ES-I3 (cell line): Measurements from ENCODE around the gene AKAP1.

Source experiments
- H3K36me3 ChIP-seq: 2 replicates; pipeline ENCODE4 v1.6.1; 2013; ENCODE audit warnings: mild to moderate bottlenecking, low read length, control low read depth, moderate library complexity; ENCODE audit not compliant: insufficient read depth
- H3K4me1 ChIP-seq: 2 replicates; pipeline ENCODE4 v1.6.1; 2013; ENCODE audit warnings: mild to moderate bottlenecking, control low read depth, low read length; ENCODE audit not compliant: insufficient read depth
- H3K9ac ChIP-seq: 2 replicates; pipeline ENCODE4 v1.6.1; 2013; ENCODE audit warnings: low read depth, mild to moderate bottlenecking, low read length, moderate library complexity
- H3K9me3 ChIP-seq: 2 replicates; pipeline ENCODE4 v1.6.1; 2013; ENCODE audit warnings: mild to moderate bottlenecking, low read length, moderate library complexity; ENCODE audit not compliant: control insufficient read depth, insufficient read depth

Gene AKAP1

GRCh38 chr17:57117798-57118197 lies 32.8 kb downstream of the AKAP1 start:
- no peaks in the 10 kb centered on the region for H3K9me3 ChIP-seq
- H3K4me1 ChIP-seq: peaks cover 2% of the 10 kb centered on the region; the same call in 1 of the 2 replicates
- H3K9ac ChIP-seq: no peak overlapping the region
- H3K36me3 ChIP-seq: peaks cover 19% of the 10 kb centered on the region

GRCh38 chr17:57120814-57121213 lies 35.8 kb downstream of the AKAP1 start:
- Histone ChIP-seq H3K36me3 (peaks cover 15% of the 10 kb centered on the region), H3K9ac (no peak overlapping the region), H3K4me1 (no peaks in the 10 kb centered on the region), H3K9me3 (no peaks in the 10 kb centered on the region)

- Histone ChIP-seq H3K36me3 (peaks cover 11% of the 10 kb centered on the region), H3K4me1 (no peaks in the 10 kb centered on the region), H3K9me3 (no peaks in the 10 kb centered on the region), H3K9ac (no peak overlapping the region)
Observed at GRCh38 chr17:57121308-57122042, 36.4 kb downstream of the AKAP1 start.

GRCh38 chr17:57124053-57124452 lies 39.0 kb downstream of the AKAP1 start:
- H3K4me1 ChIP-seq: no peaks in the 10 kb centered on the region
- H3K36me3 ChIP-seq: 0 out of 2 replicates have a peak, but pooled peaks cover 5% of the 10 kb centered on the region
- H3K9ac ChIP-seq: no peak overlapping the region
- H3K9me3 ChIP-seq: no peaks in the 10 kb centered on the region

GRCh38 chr17:57125406-57125805 lies 40.4 kb downstream of the AKAP1 start:
- 0 out of 2 replicates have a peak, but pooled peaks cover 5% of the 10 kb centered on the region for H3K36me3 ChIP-seq
- H3K4me1 ChIP-seq: no peaks in the 10 kb centered on the region
- no peaks in the 10 kb centered on the region for H3K9me3 ChIP-seq
- no peak overlapping the region for H3K9ac ChIP-seq

GRCh38 chr17:57125866-57126265 lies 40.8 kb downstream of the AKAP1 start:
- Histone ChIP-seq H3K9ac (no peak overlapping the region), H3K4me1 (peaks cover 3% of the 10 kb centered on the region; the same call in 1 of the 2 replicates), H3K36me3 (0 out of 2 replicates have a peak, but pooled peaks cover 5% of the 10 kb centered on the region), H3K9me3 (no peaks in the 10 kb centered on the region)

GRCh38 chr17:57130708-57131461 lies 45.8 kb downstream of the AKAP1 start:
- H3K9me3 ChIP-seq: no peaks in the 10 kb centered on the region
- no peaks in the 10 kb centered on the region for H3K36me3 ChIP-seq
- peak overlapping the region; percentile 31; the same call in 1 of the 2 replicates for H3K9ac ChIP-seq
- peaks cover 17% of the 10 kb centered on the region for H3K4me1 ChIP-seq

- Histone ChIP-seq H3K9me3 (no peaks in the 10 kb centered on the region), H3K4me1 (peaks cover 25% of the 10 kb centered on the region), H3K9ac (no peak overlapping the region), H3K36me3 (no peaks in the 10 kb centered on the region)
Observed at GRCh38 chr17:57132663-57133062, 47.6 kb downstream of the AKAP1 start.

- H3K9ac ChIP-seq: no peak overlapping the region
- H3K4me1 ChIP-seq: peaks cover 25% of the 10 kb centered on the region
- H3K9me3 ChIP-seq: no peaks in the 10 kb centered on the region
- H3K36me3 ChIP-seq: no peaks in the 10 kb centered on the region
Observed at GRCh38 chr17:57133486-57133885, 48.4 kb downstream of the AKAP1 start.

- Histone ChIP-seq H3K9ac (no peak overlapping the region), H3K4me1 (peaks cover 25% of the 10 kb centered on the region), H3K9me3 (no peaks in the 10 kb centered on the region), H3K36me3 (no peaks in the 10 kb centered on the region)
Observed at GRCh38 chr17:57135026-57135788, 50.2 kb downstream of the AKAP1 start.

- no peaks in the 10 kb centered on the region for H3K9me3 ChIP-seq
- H3K9ac ChIP-seq: no peak overlapping the region
- H3K4me1 ChIP-seq: peaks cover 22% of the 10 kb centered on the region
- H3K36me3 ChIP-seq: no peaks in the 10 kb centered on the region
Observed at GRCh38 chr17:57135789-57136291, 50.8 kb downstream of the AKAP1 start.

GRCh38 chr17:57136355-57136754 lies 51.3 kb downstream of the AKAP1 start:
- Histone ChIP-seq H3K9me3 (no peaks in the 10 kb centered on the region), H3K9ac (no peak overlapping the region)

GRCh38 chr17:57138030-57138911 lies 53.2 kb downstream of the AKAP1 start:
- peaks cover 16% of the 10 kb centered on the region for H3K4me1 ChIP-seq
- H3K36me3 ChIP-seq: no peaks in the 10 kb centered on the region
- no peaks in the 10 kb centered on the region for H3K9me3 ChIP-seq
- no peak overlapping the region for H3K9ac ChIP-seq

More at GRCh38 chr17:57136355-57136754, 51.3 kb downstream of the AKAP1 start:
- Histone ChIP-seq H3K36me3 (no peaks in the 10 kb centered on the region), H3K4me1 (peaks cover 22% of the 10 kb centered on the region)
